ENCODE measurements around the gene ADAM22.

ADAM22 gene

GRCh38 chr7:88015309-88015708 lies 81.3 kb downstream of the ADAM22 start:
- TF ChIP-seq ZFX (IDR thresholded peaks at IDR 0.05; ENCODE audit: borderline replicate concordance) (no peak), CTCF (IDR thresholded peaks at IDR 0.05) (no peak)
- H3K27ac ChIP-seq, result no peak overlapping the region

- TF ChIP-seq CTCF (IDR thresholded peaks at IDR 0.05) (no peak), ZFX (IDR thresholded peaks at IDR 0.05; ENCODE audit: borderline replicate concordance) (no peak)
- no peak overlapping the region for H3K27ac ChIP-seq
Measured at GRCh38 chr7:88018501-88018900, 84.5 kb downstream of the ADAM22 start.

- no peak overlapping the region for H3K27ac ChIP-seq
- TF ChIP-seq CTCF (IDR thresholded peaks at IDR 0.05) (no peak), ZFX (IDR thresholded peaks at IDR 0.05; ENCODE audit: borderline replicate concordance) (no peak)
Measured at GRCh38 chr7:88020953-88021665, 87.1 kb downstream of the ADAM22 start.

- H3K27ac ChIP-seq, result no peak overlapping the region
- TF ChIP-seq ZFX (IDR thresholded peaks at IDR 0.05; ENCODE audit: borderline replicate concordance) (no peak), CTCF (IDR thresholded peaks at IDR 0.05) (no peak)
Measured at GRCh38 chr7:88027724-88028123, 93.7 kb downstream of the ADAM22 start.

DNA sequence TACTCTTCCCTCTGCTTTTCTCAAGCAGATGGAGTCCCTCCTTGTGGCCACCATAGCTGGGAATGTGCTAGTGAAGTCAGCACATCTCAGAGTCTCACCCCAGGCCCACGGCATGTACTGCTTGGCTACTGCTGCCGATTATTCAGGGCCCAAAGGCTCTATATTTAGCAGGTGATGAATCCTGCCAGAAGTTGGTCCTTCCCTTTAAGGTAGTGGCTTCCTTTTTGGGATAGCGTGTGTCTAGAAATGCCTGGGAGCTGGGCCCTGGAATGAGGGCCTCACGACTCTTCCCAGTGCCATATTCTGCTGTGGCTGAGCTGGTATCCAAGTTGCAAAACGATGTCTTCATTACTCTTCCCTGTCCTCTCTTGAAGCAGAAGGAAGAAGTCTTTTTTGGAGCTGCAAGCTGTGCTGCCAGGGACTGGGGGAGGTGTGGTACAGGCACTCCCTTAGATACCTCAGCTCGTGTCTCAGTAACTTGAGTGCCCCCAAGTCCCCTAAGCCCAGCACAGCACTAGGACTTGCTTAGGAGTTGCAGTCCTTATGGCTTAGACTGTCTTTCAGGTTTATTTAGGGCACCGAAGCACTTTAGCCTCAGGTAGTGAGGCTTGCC lies 100.1 kb downstream of the ADAM22 start:
- H3K27ac ChIP-seq, result no peak overlapping the region
- TF ChIP-seq ZFX (IDR thresholded peaks at IDR 0.05; ENCODE audit: borderline replicate concordance), result no peak
- TF ChIP-seq CTCF (IDR thresholded peaks at IDR 0.05), result no peak

DNA sequence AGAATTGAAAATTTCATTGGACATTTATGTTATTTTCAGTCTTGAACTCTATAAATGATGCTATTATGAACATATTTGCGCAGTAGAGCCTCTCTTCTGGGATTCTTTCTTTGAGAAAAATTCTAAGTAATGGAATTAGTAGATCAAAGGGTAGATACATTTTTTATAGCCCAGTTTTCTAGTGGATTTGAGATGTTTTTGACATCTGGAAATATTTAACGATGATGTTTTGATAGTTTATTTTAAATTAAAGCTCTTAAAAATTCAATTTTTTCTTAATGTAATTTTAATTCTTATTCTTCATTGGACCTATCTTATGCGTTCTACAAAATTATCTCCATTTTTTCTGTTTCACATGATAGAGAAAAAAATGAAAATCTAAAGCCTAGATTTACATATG lies 103.0 kb downstream of the ADAM22 start:
- no peak overlapping the region for H3K27ac ChIP-seq
- TF ChIP-seq ZFX (IDR thresholded peaks at IDR 0.05; ENCODE audit: borderline replicate concordance) (no peak), CTCF (IDR thresholded peaks at IDR 0.05) (no peak)

DNA sequence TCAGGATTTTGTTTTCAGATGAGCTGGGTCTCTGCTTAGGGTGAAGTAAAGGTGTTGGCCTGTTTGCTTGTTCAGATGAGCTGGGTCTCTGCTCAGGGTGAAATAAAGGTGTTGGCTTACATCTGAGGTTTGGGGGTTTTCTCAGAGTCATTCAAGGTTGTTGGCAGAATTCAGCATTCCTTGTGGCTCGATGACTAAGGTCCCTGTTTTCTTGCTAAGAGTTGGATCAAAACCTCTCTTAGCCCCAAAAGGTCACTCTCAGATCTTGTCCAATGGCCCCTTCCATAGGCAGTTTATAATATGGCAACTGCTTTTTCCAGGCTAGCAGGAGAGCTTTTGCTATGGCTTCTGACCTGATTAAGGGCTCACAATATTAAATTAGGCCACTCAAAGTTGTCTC lies 106.6 kb downstream of the ADAM22 start:
- H3K27ac ChIP-seq, result no peak overlapping the region
- no peak for TF ChIP-seq CTCF (IDR thresholded peaks at IDR 0.05)
- no peak for TF ChIP-seq ZFX (IDR thresholded peaks at IDR 0.05; ENCODE audit: borderline replicate concordance)

All from 22Rv1 (cell line).